Mesothelial cell of epicardium (in vitro differentiated cells): ENCODE data around the gene ANKS1A. TPM values are rescaled to one million over a fixed set of nuclear protein-coding genes. Genes with fewer than 3 reads are reported as not detected.

ENCODE experiments used
- DNase-seq, 2 experiments: peaks; one replicate each; pipeline ENCODE4 v3.0.0; 2021; ENCODE audit warnings: low spot score in 2 of 2; ENCODE audit not compliant: unreplicated experiment in 2 of 2
- H3K27ac Mint-ChIP-seq: 2 replicates; pipeline ENCODE4 v1.8.0; 2021; ENCODE audit warnings: mixed read lengths
- H3K27me3 Mint-ChIP-seq: 2 replicates; pipeline ENCODE4 v1.8.0; 2021; ENCODE audit warnings: low read depth, mixed read lengths
- H3K36me3 Mint-ChIP-seq: 2 replicates; pipeline ENCODE4 v1.8.0; 2021; ENCODE audit warnings: mixed read lengths
- H3K4me1 Mint-ChIP-seq: 2 replicates; pipeline ENCODE4 v1.8.0; 2021; ENCODE audit warnings: mixed read lengths
- H3K4me3 Mint-ChIP-seq: 2 replicates; pipeline ENCODE4 v1.8.0; 2021; ENCODE audit warnings: mild to moderate bottlenecking, moderate library complexity, mixed read lengths
- H3K9me3 Mint-ChIP-seq: 2 replicates; pipeline ENCODE4 v1.8.0; 2021; ENCODE audit warnings: mixed read lengths
- total RNA-seq: library from RNA; stranded (reverse); gene quantifications from 3 replicates; pipeline ENCODE4 v1.2.1, GENCODE V29; 2021
- TF ChIP-seq, protein P1 (sequence below): fragments of 200-600 bp; sonication (generic); IDR thresholded peaks from one replicate; pipeline ENCODE4 v1.5.0; 2021; ENCODE audit warnings: antibody characterized with exemption; ENCODE audit not compliant: unreplicated experiment

Gene ANKS1A
- total RNA-seq, 1 donor from 2014 or later = 30.6 TPM

DNA sequence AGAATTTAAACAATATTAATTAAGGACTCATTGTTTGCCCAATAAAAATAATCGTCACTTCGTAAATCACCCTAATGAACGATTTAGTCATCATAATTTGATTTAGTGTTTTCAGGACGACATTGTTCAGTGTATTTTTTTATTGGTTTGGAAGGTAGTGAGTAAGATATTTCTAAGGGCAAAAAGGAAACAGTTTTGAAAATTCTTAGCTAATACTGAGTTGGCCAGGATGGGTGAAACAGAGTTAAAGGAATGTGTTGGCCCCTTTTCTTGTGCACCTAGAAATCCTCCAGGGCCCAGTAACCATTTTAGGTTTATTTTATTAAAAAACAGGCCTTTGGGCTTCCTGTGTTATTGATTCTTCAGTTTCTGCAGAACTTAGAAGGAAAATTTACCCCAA lies 25.3 kb downstream of the ANKS1A start:
- H3K4me1 Mint-ChIP-seq = no peaks in the 10 kb centered on the region
- no peak for DNase-seq
- no peak overlapping the region for H3K27ac Mint-ChIP-seq
- H3K9me3 Mint-ChIP-seq = no peaks in the 10 kb centered on the region
- TF ChIP-seq, protein P1, sequence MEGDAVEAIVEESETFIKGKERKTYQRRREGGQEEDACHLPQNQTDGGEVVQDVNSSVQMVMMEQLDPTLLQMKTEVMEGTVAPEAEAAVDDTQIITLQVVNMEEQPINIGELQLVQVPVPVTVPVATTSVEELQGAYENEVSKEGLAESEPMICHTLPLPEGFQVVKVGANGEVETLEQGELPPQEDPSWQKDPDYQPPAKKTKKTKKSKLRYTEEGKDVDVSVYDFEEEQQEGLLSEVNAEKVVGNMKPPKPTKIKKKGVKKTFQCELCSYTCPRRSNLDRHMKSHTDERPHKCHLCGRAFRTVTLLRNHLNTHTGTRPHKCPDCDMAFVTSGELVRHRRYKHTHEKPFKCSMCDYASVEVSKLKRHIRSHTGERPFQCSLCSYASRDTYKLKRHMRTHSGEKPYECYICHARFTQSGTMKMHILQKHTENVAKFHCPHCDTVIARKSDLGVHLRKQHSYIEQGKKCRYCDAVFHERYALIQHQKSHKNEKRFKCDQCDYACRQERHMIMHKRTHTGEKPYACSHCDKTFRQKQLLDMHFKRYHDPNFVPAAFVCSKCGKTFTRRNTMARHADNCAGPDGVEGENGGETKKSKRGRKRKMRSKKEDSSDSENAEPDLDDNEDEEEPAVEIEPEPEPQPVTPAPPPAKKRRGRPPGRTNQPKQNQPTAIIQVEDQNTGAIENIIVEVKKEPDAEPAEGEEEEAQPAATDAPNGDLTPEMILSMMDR = no peak
- no peaks in the 10 kb centered on the region for H3K27me3 Mint-ChIP-seq
- no peaks in the 10 kb centered on the region for H3K36me3 Mint-ChIP-seq
- H3K4me3 Mint-ChIP-seq = no peak overlapping the region

DNA sequence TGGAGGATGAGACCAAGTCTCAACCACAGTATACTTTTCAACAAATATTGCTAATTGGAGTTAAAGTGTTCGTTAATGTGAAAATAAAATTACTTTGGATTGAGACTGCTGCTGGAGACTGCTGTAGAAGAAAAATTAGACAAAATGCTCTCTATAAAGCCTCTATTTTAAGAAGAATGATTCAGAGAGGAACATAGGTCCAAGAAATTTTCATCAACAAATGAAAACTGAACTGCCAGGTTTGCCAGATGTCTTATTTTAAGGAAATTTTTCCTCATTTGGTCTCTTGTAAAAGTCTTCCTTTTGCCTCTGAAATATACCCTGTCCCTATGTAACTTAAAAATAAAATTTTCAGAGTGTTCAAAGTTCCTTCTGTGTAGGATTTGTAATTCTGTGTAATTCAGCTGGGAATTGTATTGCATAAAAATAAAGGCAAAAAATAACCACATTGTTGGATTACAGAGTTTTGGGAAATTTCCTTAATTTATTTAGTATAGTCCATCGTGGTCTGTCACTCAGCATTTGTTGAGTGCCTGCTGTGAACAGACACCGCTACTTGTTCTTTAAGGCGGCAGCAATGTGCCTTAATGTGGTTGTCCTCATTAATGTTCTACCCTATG lies 27.4 kb downstream of the ANKS1A start:
- no peak for DNase-seq
- no peak overlapping the region for H3K4me3 Mint-ChIP-seq
- TF ChIP-seq, protein P1 = no peak
- no peaks in the 10 kb centered on the region for H3K27me3 Mint-ChIP-seq
- no peaks in the 10 kb centered on the region for H3K9me3 Mint-ChIP-seq
- no peaks in the 10 kb centered on the region for H3K36me3 Mint-ChIP-seq
- H3K4me1 Mint-ChIP-seq = no peaks in the 10 kb centered on the region
- no peak overlapping the region for H3K27ac Mint-ChIP-seq

DNA sequence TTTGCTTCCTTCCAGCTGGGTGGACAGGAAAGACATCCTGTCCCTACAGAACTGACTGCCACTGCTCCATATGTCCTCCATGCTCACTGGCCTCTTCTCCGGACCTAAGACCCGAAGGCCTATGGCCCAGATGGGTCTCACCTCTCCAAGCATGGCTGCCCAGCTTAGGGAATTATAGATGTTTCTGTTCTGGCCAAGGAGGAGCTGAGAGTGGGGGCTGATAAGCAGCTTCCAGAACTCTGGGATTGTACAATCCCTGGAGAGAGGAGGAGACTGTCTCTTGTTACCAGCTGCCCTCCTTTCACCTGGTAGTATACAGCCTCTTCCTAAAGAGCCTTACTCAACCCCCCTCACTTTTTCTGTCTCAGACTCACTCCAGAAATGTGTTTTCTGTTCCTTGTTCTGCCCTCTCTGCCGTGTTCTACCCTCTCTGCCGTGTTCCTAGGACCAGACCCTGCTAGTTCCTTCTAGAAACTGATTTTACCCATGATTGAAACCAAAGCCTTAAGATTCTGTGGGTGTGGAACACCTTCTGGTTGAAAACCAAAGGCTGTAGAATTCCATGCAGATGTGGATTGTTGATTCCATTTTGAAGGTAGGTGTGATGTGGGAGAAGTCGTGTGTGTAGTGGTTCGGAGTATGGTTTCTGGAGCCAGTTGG lies 28.7 kb downstream of the ANKS1A start:
- Mint-ChIP-seq H3K36me3 (no peaks in the 10 kb centered on the region), H3K27ac (no peak overlapping the region)

DNA sequence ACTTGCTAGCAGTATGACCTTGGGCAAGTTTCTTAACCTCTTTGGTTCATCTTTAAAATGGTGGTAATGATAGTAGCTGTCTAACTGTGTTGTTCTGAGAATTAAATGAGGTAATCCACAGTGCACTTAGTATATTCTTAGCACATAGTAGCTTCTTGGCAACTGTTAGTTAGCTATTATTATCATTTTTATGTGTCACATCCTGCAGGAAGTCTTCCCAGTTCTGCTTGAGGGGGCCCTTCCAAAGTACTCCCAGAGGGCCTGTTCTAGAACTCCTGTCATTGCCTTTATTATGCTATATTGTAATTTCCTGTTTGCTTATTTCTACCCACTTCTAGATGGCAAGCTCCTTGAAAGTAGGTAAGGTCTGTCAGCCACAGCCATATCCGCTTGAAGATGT lies 30.6 kb downstream of the ANKS1A start:
- Mint-ChIP-seq H3K4me3 (no peak overlapping the region), H3K27ac (no peak overlapping the region), H3K9me3 (no peaks in the 10 kb centered on the region), H3K4me1 (no peaks in the 10 kb centered on the region), H3K27me3 (no peaks in the 10 kb centered on the region), H3K36me3 (no peaks in the 10 kb centered on the region)
- TF ChIP-seq, protein P1 = no peak
- no peak for DNase-seq

More for the DNA sequence above, 28.7 kb downstream of the ANKS1A start:
- no peak for DNase-seq
- Mint-ChIP-seq H3K4me1 (no peaks in the 10 kb centered on the region), H3K27me3 (no peaks in the 10 kb centered on the region), H3K9me3 (no peaks in the 10 kb centered on the region), H3K4me3 (no peak overlapping the region)
- TF ChIP-seq, protein P1 = no peak

DNA sequence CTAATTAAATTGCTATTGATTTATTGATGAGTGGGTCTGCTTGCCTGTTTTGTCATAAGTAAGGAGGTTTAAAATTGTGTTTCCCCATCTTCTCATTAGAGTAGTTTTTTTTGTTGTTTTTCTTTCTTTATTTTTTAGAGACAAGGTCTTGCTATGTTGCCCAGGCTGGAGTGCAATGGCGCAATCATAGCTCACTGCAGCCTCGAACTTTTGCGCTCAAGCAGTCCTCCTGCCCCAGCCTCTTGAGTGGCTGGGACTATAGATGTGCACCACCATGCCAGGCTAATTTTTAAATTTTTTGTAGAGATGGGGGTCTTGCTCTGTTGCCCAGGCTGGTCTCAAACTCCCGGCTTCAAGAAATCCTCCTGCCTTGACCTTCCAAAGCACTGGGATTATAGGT lies 31.0 kb downstream of the ANKS1A start:
- Mint-ChIP-seq H3K4me1 (no peaks in the 10 kb centered on the region), H3K36me3 (no peaks in the 10 kb centered on the region), H3K27ac (no peak overlapping the region), H3K27me3 (no peaks in the 10 kb centered on the region), H3K9me3 (no peaks in the 10 kb centered on the region), H3K4me3 (no peak overlapping the region)
- no peak for DNase-seq
- TF ChIP-seq, protein P1 = no peak
